DND-41 (cell line): ENCODE measurements around the gene SOX8.

Source experiments
- EZH2 ChIP-seq: IDR thresholded peaks from 3 replicates; pipeline ENCODE4 v1.6.1; 2012; ENCODE audit warnings: borderline replicate concordance, low read depth, mild to moderate bottlenecking, moderate library complexity, low read length, inconsistent platforms; ENCODE audit not compliant: severe bottlenecking
- TF ChIP-seq, protein P1 (sequence below): IDR thresholded peaks from 2 replicates; pipeline ENCODE4 v1.5.1; 2012; ENCODE audit warnings: borderline replicate concordance, low read length, moderate library complexity, mild to moderate bottlenecking; ENCODE audit not compliant: poor library complexity, severe bottlenecking; ENCODE audit errors: extremely low read depth

DNA sequence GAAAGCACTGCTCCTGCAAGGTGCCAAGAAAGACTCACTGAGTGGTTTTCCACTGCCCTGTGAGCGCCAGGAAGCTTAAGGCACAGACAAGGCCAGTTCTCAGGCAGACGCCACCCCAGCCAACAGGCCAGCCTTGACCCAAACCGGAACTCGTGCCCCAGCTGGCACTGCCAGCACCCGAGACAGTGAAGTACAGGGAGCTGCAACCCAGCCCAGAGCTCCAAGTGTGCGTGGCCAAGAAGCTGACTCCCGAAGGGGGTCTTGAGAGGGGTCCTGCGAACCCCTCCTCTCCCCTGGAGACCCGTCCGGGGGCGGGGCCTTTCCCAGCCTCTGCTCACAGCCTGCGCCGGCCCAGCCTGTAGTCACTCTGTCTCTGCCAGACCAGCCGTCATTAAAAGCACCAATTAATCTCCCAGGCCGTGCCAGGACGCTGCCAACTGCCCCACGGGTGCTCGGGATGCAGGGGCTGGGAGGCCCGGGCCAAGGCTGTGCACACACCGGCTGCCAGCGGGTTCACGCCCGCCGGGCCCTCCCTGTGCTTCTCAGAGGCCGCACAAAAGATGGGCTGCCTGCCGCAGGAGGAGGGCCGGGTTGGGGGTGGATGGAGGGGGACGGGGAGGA lies 4.4 kb upstream of the SOX8 start:
- TF ChIP-seq, protein P1, sequence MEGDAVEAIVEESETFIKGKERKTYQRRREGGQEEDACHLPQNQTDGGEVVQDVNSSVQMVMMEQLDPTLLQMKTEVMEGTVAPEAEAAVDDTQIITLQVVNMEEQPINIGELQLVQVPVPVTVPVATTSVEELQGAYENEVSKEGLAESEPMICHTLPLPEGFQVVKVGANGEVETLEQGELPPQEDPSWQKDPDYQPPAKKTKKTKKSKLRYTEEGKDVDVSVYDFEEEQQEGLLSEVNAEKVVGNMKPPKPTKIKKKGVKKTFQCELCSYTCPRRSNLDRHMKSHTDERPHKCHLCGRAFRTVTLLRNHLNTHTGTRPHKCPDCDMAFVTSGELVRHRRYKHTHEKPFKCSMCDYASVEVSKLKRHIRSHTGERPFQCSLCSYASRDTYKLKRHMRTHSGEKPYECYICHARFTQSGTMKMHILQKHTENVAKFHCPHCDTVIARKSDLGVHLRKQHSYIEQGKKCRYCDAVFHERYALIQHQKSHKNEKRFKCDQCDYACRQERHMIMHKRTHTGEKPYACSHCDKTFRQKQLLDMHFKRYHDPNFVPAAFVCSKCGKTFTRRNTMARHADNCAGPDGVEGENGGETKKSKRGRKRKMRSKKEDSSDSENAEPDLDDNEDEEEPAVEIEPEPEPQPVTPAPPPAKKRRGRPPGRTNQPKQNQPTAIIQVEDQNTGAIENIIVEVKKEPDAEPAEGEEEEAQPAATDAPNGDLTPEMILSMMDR, result no peak
- no peak for TF ChIP-seq EZH2
